Measurements from ENCODE around the gene ZNF211. TPM values are rescaled to one million over a fixed set of nuclear protein-coding genes. Genes with fewer than 3 reads are reported as not detected.

ZNF211 gene
- total RNA-seq, 1 donor from 2014 or later, result 8.1 TPM

DNA sequence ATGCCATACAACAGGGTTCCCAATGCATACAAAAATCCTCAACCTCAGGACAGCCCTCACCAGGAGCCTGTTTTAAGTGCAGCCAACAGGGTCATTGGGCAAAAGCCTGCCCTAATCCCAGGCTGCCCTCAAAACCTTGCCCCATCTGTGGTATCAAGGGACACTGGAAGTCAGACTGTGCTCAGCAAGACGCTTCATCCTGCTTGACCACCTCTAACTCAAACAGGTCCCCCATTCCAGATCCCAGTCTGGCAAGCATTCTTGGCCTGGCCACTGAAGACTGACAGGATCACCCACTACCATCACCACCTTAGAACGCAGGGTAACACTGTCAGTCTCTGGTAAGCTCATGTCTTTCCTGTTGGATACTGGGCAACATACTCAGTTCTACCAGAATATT lies 20.7 kb downstream of the ZNF211 start:
- no peak for DNase-seq (ENCODE audit: extremely low read depth, low read depth, low spot score)

DNA sequence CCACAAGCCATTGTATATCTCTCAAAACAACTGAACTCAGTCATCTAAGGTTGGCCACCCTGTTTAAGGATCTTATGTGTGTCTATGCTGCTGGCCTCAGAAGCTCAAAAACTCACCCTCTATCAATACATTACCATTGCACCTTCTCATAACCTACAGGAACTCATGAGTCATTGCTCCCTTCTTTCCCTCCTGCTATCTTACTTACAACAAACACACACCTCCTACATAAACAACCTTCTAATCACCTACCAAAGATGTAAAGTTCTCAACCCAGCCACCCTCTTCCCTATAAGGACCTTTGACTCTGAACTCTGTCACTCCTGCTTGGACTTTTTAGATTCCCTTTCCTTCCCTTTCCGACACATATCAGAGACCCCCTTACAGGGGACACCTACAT lies 22.5 kb downstream of the ZNF211 start:
- no peak for DNase-seq (ENCODE audit: extremely low read depth, low read depth, low spot score)

DNA sequence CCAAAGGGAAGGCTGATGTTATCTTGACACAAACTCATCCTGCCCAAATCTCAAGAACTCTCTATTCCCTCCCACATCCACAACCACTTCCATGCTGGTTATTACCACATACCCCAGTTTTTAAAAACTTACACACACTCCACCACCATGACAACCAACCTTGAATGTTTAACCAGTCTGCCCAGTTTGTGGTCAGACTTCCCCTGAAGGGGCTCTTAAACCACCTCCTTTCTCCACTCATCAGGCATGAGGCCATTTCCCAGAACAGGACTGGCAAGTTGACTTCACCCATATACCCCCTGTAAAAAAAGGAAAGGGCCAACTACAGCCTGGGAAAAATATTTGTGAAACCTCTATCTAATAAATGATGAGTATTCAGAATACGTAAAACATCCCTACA lies 23.4 kb downstream of the ZNF211 start:
- DNase-seq (ENCODE audit: extremely low read depth, low read depth, low spot score), result no peak

DNA sequence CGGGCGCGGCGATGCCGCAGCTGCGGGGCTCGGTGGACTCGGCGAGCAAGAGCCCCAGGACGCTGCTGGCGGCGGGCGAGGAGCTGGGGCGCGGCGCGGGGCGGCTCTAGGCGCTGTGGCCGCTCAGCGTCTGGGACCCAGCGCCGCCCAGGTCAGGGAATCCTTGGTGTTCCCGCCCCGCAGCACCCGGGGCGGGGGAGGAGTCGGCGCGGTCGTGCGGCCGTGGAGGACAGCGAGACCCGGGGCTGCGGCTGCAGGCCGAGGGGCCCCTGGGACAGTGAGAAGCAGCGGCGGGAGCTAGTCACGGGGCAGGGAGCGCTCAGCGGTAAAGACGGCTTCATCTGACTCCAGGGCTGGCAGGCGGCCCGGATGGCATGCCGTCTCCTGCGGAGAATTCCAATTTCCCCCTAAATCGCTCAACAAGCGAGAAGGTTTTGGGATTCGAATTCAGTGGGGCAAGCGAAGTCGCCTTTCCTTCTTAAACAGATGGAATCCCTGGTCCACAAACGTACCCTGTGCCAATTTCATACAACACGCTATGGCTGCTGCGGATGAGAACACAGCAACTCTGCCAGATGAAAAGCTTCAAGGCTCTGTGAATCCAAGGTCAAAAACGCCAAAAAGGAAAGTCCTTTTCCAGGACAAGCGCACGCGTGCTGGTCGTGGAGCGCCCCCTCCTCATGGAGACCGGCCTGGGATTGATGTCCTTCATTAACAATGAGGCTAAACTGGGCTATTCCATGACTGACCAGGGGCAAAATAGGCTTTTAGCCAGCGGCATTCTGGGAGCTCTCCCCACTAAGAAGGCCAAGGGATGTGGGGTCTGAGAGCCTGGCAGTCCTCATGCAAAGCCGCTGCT lies 31.5 kb downstream of the ZNF211 start:
- DNase-seq (ENCODE audit: extremely low read depth, low read depth, low spot score), result no peak

DNA sequence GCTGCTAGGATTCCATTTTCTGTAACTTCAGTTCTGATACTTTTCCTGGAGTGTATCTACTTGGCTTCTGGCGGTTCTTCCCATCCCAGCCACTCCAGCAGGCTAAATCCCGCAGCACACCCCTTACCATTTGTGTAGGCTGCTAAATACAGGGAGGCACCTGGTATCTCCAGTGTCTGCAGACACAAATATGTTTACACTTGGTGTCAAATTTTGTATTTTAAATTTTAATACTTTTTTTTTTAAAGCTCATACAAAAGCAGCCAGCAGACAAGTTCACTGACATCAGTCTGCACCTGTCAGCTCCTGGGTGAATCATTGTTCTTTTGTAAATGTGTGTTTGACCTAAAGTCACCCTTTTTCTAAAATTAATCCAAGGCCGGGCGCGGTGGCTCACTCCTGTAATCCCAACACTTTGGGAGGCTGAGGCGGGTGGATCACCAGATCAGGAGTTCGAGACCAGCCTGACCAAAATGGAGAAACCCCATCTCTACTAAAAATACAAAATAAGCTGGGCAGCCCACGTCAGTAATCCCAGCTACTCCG lies 32.4 kb downstream of the ZNF211 start:
- DNase-seq (ENCODE audit: extremely low read depth, low read depth, low spot score), result no peak

DNA sequence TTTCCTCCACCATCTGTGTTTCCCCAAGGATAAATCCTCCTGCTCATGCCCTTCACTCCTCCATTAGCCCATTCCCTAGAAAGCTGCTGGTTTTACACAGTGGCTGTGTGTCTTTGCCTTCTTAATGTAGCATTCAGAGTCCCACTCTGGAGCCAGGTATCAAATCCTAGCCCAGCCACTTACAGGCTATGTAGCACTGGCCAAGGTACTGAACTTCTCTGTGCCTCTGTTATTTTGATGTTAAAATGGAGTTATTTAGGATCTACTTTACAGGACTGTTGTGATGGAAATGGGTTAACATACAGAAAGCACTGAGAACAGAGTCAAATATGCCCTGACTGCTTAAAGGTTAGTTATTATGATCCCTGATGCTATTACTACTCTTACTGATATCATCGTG lies 34.3 kb downstream of the ZNF211 start:
- no peak for DNase-seq (ENCODE audit: extremely low read depth, low read depth, low spot score)

DNA sequence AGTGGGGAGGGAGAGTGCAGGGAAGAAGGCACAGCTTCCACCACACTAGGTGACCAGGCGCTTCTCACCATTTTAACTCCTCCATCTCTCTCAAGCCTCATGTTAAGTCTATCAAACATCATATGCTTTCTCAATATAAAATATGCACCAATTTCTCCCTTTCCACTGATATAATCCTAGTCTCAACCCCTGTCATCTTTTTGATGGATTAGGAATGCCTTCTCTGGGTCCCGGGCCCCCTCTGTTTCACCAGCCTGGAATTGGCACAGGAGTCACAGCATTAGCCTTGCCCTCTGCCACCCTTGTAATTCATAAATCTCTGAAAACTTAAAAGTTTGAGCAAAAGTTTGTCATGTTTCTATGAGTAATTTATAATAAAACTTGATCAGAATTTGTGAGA lies 35.7 kb downstream of the ZNF211 start, which contains the start of gene ZSCAN4:
TSS of gene ZSCAN4 (plus strand) at position 301 of the 400 bp plus-strand sequence. CDS start 7,211 bp downstream, outside the sequence.
- no peak for DNase-seq (ENCODE audit: extremely low read depth, low read depth, low spot score)

DNA sequence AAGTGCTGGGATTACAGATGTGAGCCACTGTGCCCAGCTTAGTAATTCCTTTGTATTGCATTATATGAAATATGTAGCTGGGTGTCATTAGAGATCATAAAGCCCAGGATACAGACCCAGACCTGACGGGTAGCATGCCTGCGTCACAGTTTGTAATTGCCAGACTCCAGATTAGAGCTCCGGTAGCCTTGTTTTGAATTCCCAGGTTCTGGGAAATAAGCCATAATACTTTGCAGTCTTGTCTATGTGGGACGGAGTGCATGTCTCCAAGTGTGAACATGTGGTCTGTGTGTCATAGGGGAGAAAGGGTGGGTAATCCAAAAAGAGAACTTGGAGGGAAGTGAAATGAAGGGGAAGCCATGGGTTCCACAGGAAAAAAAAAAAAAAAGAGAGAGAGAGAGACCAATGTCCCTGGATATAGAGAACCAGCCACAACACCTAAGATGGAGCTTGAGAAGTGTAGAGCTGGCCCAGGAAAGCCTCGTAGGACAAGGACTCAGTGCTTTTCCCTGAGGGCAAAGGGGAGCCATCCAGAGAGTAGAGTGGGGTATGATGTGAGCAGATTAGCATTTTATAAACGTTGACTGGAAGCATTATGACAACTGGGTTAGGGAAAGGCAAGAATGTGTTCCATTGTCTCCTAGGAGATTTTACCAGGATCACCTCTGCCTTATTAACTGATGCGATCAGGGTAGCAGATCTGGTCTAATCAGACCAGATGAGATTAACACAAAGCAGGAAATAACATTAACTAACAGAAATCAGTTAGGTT lies 38.3 kb downstream of the ZNF211 start:
- DNase-seq (ENCODE audit: extremely low read depth, low read depth, low spot score), result no peak

DNA sequence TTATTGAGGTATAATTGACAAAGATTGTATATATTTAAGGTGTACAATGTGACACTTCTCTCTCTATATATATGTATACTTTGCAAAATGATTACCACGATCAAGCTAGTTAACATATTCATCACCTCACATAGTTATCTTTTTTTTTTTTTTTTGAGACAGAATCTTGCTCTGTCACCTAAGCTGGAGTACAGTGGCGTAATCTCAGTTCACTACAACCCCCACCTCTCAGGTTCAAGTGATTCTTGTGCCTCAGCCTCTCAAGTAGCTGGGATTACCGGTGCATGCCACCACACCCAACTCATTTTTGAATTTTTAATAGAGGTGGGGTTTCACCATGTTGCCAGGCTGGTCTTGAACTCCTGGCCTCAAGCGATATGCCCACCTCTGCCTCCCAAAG lies 39.5 kb downstream of the ZNF211 start:
- no peak for DNase-seq (ENCODE audit: extremely low read depth, low read depth, low spot score)

DNA sequence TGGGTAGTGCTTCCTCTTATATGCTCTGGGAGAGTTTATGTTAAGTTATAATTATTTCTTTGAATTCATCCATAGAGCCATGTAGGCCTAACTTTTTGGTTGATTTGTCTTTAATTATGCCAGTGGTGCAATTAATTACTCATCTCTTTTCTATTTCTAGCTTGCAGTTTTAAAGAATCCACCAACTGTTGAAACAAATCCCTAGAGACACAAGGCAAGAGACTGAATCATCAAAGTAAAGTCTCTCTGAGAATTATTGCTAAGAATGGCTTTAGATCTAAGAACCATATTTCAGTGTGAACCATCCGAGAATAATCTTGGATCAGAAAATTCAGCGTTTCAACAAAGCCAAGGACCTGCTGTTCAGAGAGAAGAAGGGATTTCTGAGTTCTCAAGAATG lies 42.9 kb downstream of the ZNF211 start:
- DNase-seq (ENCODE audit: extremely low read depth, low read depth, low spot score), result no peak

DNA sequence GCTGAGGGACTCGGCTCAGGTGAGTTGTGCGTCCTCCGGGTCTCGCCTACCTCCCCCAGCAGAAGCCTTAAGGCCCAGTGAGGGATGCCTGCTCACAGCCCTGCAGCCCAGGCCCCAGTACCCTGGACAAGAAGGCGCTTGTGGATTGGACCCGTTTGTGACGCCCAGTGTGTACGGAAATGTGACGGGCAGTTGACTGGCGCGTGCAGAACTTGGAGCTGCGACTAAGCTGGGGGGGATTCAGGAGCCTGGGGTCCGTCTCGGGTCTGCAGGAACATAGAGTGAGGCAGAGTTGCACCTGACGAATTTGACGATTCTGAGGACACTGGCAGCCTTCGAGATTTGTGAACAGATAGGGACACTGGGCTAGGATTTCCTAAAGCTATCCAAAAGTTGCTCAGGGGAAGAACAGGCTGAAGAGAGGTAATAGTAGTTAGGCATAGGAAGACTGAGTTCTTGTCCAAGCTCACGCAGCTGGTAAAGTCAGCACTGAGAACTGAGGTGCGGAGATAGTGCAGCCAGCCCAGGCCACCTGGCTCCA lies 49.3 kb downstream of the ZNF211 start:
- DNase-seq (ENCODE audit: extremely low read depth, low read depth, low spot score), result no peak

DNA sequence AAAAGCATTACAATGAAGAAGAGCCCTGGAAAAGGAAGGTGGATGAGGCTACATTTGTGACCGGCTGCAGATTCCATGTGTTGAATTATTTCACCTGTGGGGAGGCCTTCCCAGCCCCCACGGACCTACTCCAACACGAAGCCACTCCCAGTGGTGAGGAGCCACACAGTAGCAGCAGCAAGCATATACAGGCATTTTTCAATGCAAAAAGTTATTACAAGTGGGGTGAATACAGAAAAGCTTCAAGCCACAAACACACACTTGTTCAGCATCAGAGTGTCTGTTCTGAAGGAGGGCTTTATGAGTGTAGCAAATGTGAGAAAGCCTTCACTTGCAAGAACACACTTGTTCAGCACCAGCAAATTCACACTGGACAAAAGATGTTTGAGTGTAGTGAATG lies 53.8 kb downstream of the ZNF211 start:
- no peak for DNase-seq (ENCODE audit: extremely low read depth, low read depth, low spot score)

DNA sequence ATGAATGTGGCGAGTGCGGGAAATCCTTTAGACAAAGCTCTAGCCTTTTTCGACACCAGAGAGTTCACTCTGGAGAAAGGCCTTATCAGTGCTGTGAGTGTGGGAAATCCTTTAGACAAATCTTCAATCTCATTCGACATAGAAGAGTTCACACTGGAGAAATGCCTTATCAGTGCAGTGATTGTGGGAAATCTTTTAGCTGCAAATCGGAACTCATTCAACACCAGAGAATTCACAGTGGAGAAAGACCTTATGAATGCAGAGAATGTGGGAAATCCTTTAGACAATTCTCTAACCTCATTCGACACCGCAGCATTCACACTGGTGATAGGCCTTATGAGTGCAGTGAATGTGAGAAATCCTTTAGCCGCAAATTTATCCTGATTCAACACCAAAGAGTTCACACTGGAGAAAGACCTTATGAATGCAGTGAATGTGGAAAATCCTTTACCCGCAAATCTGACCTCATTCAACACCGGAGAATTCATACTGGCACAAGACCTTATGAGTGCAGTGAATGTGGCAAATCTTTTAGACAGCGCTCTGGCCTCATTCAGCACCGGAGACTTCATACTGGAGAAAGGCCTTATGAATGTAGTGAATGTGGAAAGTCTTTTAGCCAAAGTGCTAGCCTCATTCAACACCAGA lies 54.5 kb downstream of the ZNF211 start:
- no peak for DNase-seq (ENCODE audit: extremely low read depth, low read depth, low spot score)

DNA sequence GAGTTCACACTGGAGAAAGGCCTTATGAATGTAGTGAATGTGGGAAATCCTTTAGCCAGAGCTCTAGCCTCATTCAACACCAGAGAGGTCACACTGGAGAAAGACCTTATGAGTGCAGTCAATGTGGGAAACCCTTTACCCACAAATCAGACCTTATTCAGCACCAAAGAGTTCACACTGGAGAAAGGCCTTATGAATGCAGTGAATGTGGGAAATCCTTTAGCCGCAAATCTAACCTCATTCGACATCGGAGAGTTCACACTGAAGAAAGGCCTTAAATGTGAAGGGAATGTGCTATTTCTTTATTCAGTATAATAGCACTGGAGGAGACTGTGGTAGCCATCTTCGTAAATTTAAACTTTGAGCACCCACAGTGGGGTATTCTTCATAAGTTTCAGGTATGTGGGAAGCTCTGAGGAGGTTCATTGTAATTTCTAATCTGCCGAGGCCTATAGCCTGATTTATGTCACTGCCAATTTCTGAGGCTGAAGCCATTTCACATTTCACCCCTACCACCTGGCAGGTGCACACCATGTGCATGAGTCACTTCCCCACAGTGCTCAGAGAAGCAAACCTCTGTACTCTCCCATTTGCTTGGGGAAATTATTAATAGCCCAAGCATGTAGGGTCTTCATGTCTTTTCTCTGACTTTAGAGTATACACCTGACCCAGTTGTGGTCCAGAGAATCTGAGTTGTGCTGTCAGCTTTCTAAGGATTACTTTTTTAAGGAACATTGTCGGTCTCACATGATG lies 55.2 kb downstream of the ZNF211 start:
- no peak for DNase-seq (ENCODE audit: extremely low read depth, low read depth, low spot score)

DNA sequence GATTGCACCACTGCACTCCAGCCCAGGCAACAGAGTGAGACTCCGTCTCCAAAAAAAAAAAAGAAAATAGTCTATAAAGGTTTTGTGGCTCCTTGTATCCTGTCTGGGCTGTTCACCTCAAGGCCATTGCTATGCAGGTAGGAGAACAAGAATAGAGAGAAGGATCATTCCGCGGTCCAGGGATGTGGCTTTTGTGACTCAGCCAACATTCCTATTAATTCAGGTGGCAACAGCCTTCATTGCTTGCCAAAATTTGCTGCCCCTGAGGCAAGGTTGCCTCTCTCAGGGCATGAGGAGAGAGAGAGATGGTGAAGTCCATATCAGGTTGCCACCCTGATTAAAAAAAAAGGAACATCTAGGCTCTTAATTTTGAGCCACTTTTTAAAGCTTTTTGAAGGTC lies 56.8 kb downstream of the ZNF211 start:
- no peak for DNase-seq (ENCODE audit: extremely low read depth, low read depth, low spot score)

Other genes starting within 250 kb of the ZNF211 start
- 9.9 and 13.8 TPM in 2 replicates for gene ZNF548, start 243.3 kb upstream of the ZNF211 start, total RNA-seq
- 3.0 and 5.1 TPM in 2 replicates for gene ZNF17, start 222.0 kb upstream of the ZNF211 start, total RNA-seq
- 7.5 and 8.0 TPM in 2 replicates for gene ZNF749, start 197.8 kb upstream of the ZNF211 start, total RNA-seq
- 0.39 and 0.76 TPM in 2 replicates for gene VN1R1, start 176.0 kb upstream of the ZNF211 start, total RNA-seq
- gene ZNF772, start 155.6 kb upstream of the ZNF211 start, total RNA-seq, result 11.3 and 13.4 TPM in 2 replicates
- gene ZNF419, start 145.4 kb upstream of the ZNF211 start, total RNA-seq, result 4.1 and 7.9 TPM in 2 replicates
- gene ZNF773, start 133.2 kb upstream of the ZNF211 start, total RNA-seq, result 6.0 and 9.1 TPM in 2 replicates
- 3.2 and 4.5 TPM in 2 replicates for gene ZNF549, start 105.8 kb upstream of the ZNF211 start, total RNA-seq
- 5.1 and 8.6 TPM in 2 replicates for gene ZNF550, start 73.3 kb upstream of the ZNF211 start, total RNA-seq
- 4.4 and 5.0 TPM in 2 replicates for gene ZNF416, start 54.3 kb upstream of the ZNF211 start, total RNA-seq
- gene ZIK1, start 49.0 kb upstream of the ZNF211 start, total RNA-seq, result 3.9 and 6.7 TPM in 2 replicates
- gene ZNF530, start 33.3 kb upstream of the ZNF211 start, total RNA-seq, result 1.9 and 6.4 TPM in 2 replicates
- 12.6 and 18.8 TPM in 2 replicates for gene ZNF134, start 18.9 kb upstream of the ZNF211 start, total RNA-seq
- gene ZSCAN4, start 35.8 kb downstream of the ZNF211 start, total RNA-seq, result not detected in 2 replicates
- gene ZNF551, start 48.8 kb downstream of the ZNF211 start, total RNA-seq, result 3.8 and 8.8 TPM in 2 replicates
- gene ZNF154, start 76.0 kb downstream of the ZNF211 start, total RNA-seq, result 1.1 and 4.2 TPM in 2 replicates
- gene ZNF671, start 94.5 kb downstream of the ZNF211 start, total RNA-seq, result 4.4 and 5.4 TPM in 2 replicates
- gene ZNF776, start 113.6 kb downstream of the ZNF211 start, total RNA-seq, result 8.3 and 13.6 TPM in 2 replicates
- gene ZNF586, start 136.5 kb downstream of the ZNF211 start, total RNA-seq, result 13.3 and 14.2 TPM in 2 replicates
- gene ZNF552, start 181.7 kb downstream of the ZNF211 start, total RNA-seq, result 2.7 and 4.3 TPM in 2 replicates
- gene ZNF587B, start 197.1 kb downstream of the ZNF211 start, total RNA-seq, result 7.1 and 17.7 TPM in 2 replicates
- 20.6 and 30.7 TPM in 2 replicates for gene ZNF587, start 216.7 kb downstream of the ZNF211 start, total RNA-seq